Esophagus squamous epithelium (tissue), 4 donors: ENCODE measurements around the gene KCNAB1.

ENCODE experiments used
- POLR2A ChIP-seq, 4 donors: fragments of 450-650 bp; IDR thresholded peaks; one replicate each; pipeline ENCODE4 v1.6.1; 2017; ENCODE audit warnings: antibody characterized with exemption in 4 of 4, mild to moderate bottlenecking in 4 of 4, moderate library complexity in 3 of 4
- TF ChIP-seq, protein P1 (sequence below), 6 experiments: fragments of 450-650 bp in 4 of 6; fragments of 200-600 bp in 2 of 6; sonication (generic) in 2 of 6; IDR thresholded peaks; one replicate each; pipeline ENCODE4 v1.5.1; 2016 to 2019; ENCODE audit warnings: antibody characterized with exemption in 6 of 6, mild to moderate bottlenecking in 4 of 6, moderate library complexity in 4 of 6

DNA sequence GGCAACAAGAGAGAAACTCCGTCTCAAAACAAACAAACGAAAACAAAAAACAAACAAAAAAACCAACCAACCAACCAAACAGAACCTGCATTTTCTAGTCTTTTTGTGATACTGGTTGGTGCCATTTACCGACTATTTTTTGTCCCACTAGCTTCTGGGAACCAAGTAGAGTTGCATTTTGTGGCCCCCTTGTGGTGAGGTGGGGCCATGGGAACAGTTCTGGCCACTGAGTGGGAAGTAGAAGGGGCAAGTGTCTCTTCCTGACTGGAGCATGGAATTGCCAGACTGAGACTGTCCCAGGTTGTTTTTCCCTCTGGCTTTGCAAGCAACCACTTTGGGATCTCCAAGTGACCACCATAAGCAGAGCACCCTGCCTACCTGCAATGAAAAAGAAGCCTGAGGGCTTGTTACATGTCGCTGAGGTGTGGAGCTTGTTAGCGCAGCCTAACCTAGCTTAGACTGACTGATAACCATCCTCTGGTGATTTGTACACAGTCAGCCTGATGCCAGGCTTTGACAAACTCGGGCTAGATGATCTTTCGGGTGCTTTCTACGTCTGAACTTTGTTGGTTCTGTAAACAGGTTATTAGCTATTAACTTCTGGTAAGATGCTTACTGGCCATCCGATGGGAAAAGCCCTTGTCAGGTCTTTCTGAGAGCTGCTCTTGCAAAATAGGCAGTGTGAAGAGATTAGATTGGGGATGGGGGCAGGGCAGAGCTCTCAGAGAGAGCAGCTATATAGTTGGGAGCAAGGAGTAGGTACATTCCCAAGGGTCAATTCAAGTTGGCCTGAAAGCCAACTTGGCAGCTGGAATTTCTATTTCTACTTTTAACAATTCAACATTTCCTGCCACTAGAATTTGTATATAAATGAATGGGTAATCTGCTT lies 262.3 kb downstream of the KCNAB1 start:
- TF ChIP-seq, protein P1, sequence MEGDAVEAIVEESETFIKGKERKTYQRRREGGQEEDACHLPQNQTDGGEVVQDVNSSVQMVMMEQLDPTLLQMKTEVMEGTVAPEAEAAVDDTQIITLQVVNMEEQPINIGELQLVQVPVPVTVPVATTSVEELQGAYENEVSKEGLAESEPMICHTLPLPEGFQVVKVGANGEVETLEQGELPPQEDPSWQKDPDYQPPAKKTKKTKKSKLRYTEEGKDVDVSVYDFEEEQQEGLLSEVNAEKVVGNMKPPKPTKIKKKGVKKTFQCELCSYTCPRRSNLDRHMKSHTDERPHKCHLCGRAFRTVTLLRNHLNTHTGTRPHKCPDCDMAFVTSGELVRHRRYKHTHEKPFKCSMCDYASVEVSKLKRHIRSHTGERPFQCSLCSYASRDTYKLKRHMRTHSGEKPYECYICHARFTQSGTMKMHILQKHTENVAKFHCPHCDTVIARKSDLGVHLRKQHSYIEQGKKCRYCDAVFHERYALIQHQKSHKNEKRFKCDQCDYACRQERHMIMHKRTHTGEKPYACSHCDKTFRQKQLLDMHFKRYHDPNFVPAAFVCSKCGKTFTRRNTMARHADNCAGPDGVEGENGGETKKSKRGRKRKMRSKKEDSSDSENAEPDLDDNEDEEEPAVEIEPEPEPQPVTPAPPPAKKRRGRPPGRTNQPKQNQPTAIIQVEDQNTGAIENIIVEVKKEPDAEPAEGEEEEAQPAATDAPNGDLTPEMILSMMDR (IDR thresholded peaks at IDR 0.05), result peak in 5 of 6 experiments; percentile 21 to 55 (median 34)
- no peak for TF ChIP-seq POLR2A (IDR thresholded peaks at IDR 0.05)
